Activated naive CD4-positive, alpha-beta T cell treated with anti-CD3 and anti-CD28 coated beads, Interleukin-2, amount 50 U/mL, for 72 hours (primary cell): Measurements from ENCODE around the gene MMP19. TPM values are rescaled to one million over a fixed set of nuclear protein-coding genes. Genes with fewer than 3 reads are reported as not detected.
"Not testable (repeated sequence)": the region's sequence is repeated elsewhere in the genome, so short reads cannot be mapped to it uniquely, and the experiment has no call there.

Experiments used
- ATAC-seq, 2 donors: fragments of 150-1000 bp; cut with Tn5 transposase; 2 replicates each; pipeline ENCODE4 v1.10.0; 2021; ENCODE audit warnings: mild to moderate bottlenecking in 2 of 2, moderate library complexity in 2 of 2
- DNase-seq, 2 donors: peaks; one replicate each; pipeline ENCODE4 v3.0.0; 2021 to 2022; ENCODE audit warnings: low spot score in 2 of 2
- H3K27ac Mint-ChIP-seq, 2 donors: one replicate each; pipeline ENCODE4 v1.8.0; 2022; ENCODE audit warnings: mild to moderate bottlenecking in 2 of 2, mixed read lengths in 2 of 2
- H3K36me3 Mint-ChIP-seq, 2 donors: one replicate each; pipeline ENCODE4 v1.8.0; 2022; ENCODE audit warnings: mixed read lengths in 2 of 2
- H3K9me3 Mint-ChIP-seq, 2 donors: one replicate each; pipeline ENCODE4 v1.8.0; 2022; ENCODE audit warnings: mixed read lengths in 2 of 2
- total RNA-seq, 2 donors: library from RNA; stranded (reverse); gene quantifications; one replicate each; pipeline ENCODE4 v1.2.3, GENCODE V29; 2022

Gene MMP19
- total RNA-seq, result under 1 TPM in 1 of 2 donors, not detected in 1; 0.12 TPM

GRCh38 chr12:55842681-55843429 lies at the start of gene MMP19:
Gene MMP19, minus strand, starts transcription at chr12:55842936. Its CDS starts 106 bp downstream, at chr12:55842830.
- Mint-ChIP-seq H3K36me3 (no peaks in the 10 kb centered on the region), H3K27ac (peak within 1 kb of the TSS in 1 of 2 donors; percentile 39), H3K9me3 (no peaks in the 10 kb centered on the region)
- ATAC-seq (no peak), DNase-seq (no peak)

- DNase-seq, result no peak
- no peak for ATAC-seq
- Mint-ChIP-seq H3K27ac (no peak overlapping the region), H3K9me3 (no peaks in the 10 kb centered on the region), H3K36me3 (no peaks in the 10 kb centered on the region)
These were observed 48.6 kb upstream of the MMP19 start for GRCh38 chr12:55891310-55891709.

GRCh38 chr12:55885113-55885512 lies 42.4 kb upstream of the MMP19 start:
- ATAC-seq (no peak), DNase-seq (no peak)
- no peaks in the 10 kb centered on the region for H3K36me3 Mint-ChIP-seq
- no peak overlapping the region for H3K27ac Mint-ChIP-seq
- H3K9me3 Mint-ChIP-seq, result no peaks in the 10 kb centered on the region

- Mint-ChIP-seq H3K9me3 (peaks cover 7 to 9% of the 10 kb centered on the region in 2 donors), H3K36me3 (peaks cover 11 to 17% of the 10 kb centered on the region in 2 donors), H3K27ac (no peak overlapping the region)
- DNase-seq (no peak), ATAC-seq (no peak)
These were observed 35.1 kb upstream of the MMP19 start for GRCh38 chr12:55877824-55878223.

- no peak for ATAC-seq
- Mint-ChIP-seq H3K36me3 (peaks cover 11 to 17% of the 10 kb centered on the region in 2 donors), H3K27ac (no peak overlapping the region)
These were observed 33.1 kb upstream of the MMP19 start for GRCh38 chr12:55875704-55876467.

GRCh38 chr12:55874443-55874842 lies 31.7 kb upstream of the MMP19 start:
- Mint-ChIP-seq H3K9me3 (peaks cover 7 to 9% of the 10 kb centered on the region in 2 donors), H3K36me3 (peaks cover 11 to 17% of the 10 kb centered on the region in 2 donors), H3K27ac (no peak overlapping the region)
- no peak for ATAC-seq
- no peak for DNase-seq

More at GRCh38 chr12:55875704-55876467, 33.1 kb upstream of the MMP19 start:
- DNase-seq, result no peak
- peaks cover 7 to 9% of the 10 kb centered on the region in 2 donors for H3K9me3 Mint-ChIP-seq

- not testable (repeated sequence) for ATAC-seq, DNase-seq, H3K36me3 Mint-ChIP-seq, H3K27ac Mint-ChIP-seq, H3K9me3 Mint-ChIP-seq
These were observed 23.8 kb upstream of the MMP19 start for GRCh38 chr12:55866454-55867004.

GRCh38 chr12:55865327-55865726 lies 22.6 kb upstream of the MMP19 start:
- ATAC-seq, result no peak
- DNase-seq, result no peak
- no peaks in the 10 kb centered on the region for H3K36me3 Mint-ChIP-seq
- H3K9me3 Mint-ChIP-seq, result peaks cover 0 to 3% of the 10 kb centered on the region in 2 donors
- no peak overlapping the region for H3K27ac Mint-ChIP-seq

- not testable (repeated sequence) for H3K27ac Mint-ChIP-seq, H3K36me3 Mint-ChIP-seq, ATAC-seq, H3K9me3 Mint-ChIP-seq, DNase-seq
These were observed 20.2 kb upstream of the MMP19 start for GRCh38 chr12:55862931-55863330.

- no peak for ATAC-seq
- Mint-ChIP-seq H3K9me3 (peaks cover 0 to 3% of the 10 kb centered on the region in 2 donors), H3K27ac (no peak overlapping the region), H3K36me3 (no peaks in the 10 kb centered on the region)
- DNase-seq, result no peak
These were observed 19.6 kb upstream of the MMP19 start for GRCh38 chr12:55862286-55862685.

- no peak overlapping the region for H3K27ac Mint-ChIP-seq
- no peak for ATAC-seq
- no peaks in the 10 kb centered on the region for H3K36me3 Mint-ChIP-seq
- no peak for DNase-seq
- H3K9me3 Mint-ChIP-seq, result peaks cover 0 to 3% of the 10 kb centered on the region in 2 donors
These were observed 19.1 kb upstream of the MMP19 start for GRCh38 chr12:55861871-55862270.

GRCh38 chr12:55861396-55861795 lies 18.7 kb upstream of the MMP19 start:
- Mint-ChIP-seq H3K9me3 (peaks cover 0 to 3% of the 10 kb centered on the region in 2 donors), H3K36me3 (no peaks in the 10 kb centered on the region)
- ATAC-seq, result no peak

GRCh38 chr12:55852740-55853139 lies 10.0 kb upstream of the MMP19 start:
- no peak for DNase-seq
- Mint-ChIP-seq H3K9me3 (no peaks in the 10 kb centered on the region), H3K36me3 (no peaks in the 10 kb centered on the region), H3K27ac (no peak overlapping the region)
- ATAC-seq, result no peak

More at GRCh38 chr12:55861396-55861795, 18.7 kb upstream of the MMP19 start:
- no peak overlapping the region for H3K27ac Mint-ChIP-seq
- no peak for DNase-seq

GRCh38 chr12:55850893-55851292 lies 8.2 kb upstream of the MMP19 start:
- H3K27ac Mint-ChIP-seq, result no peak overlapping the region
- no peak for DNase-seq
- no peaks in the 10 kb centered on the region for H3K9me3 Mint-ChIP-seq
- H3K36me3 Mint-ChIP-seq, result no peaks in the 10 kb centered on the region
- ATAC-seq, result no peak

- ATAC-seq (no peak), DNase-seq (no peak)
- Mint-ChIP-seq H3K27ac (no peak overlapping the region), H3K9me3 (no peaks in the 10 kb centered on the region), H3K36me3 (no peaks in the 10 kb centered on the region)
These were observed 7.7 kb upstream of the MMP19 start for GRCh38 chr12:55850401-55850800.

- no peak for DNase-seq
- H3K9me3 Mint-ChIP-seq, result no peaks in the 10 kb centered on the region
- no peaks in the 10 kb centered on the region for H3K36me3 Mint-ChIP-seq
- H3K27ac Mint-ChIP-seq, result no peak overlapping the region
- no peak for ATAC-seq
These were observed 7.0 kb upstream of the MMP19 start for GRCh38 chr12:55849616-55850343.
